Bronchial epithelial cell (primary cell): ENCODE data around the gene AGPAT3. TPM values are rescaled to one million over a fixed set of nuclear protein-coding genes. Genes with fewer than 3 reads are reported as not detected.

Experiments
- DNase-seq: peaks from one replicate; pipeline ENCODE4 v3.0.0-alpha.2; 2010; ENCODE audit warnings: low read depth
- FAIRE-seq: peaks from 2 replicates; lab custom pipeline; 2011; peaks lifted over from hg19 to GRCh38; lab: Jason Lieb, UNC
- H3K27me3 ChIP-seq: 2 replicates; pipeline ENCODE4 v1.5.1; 2011; ENCODE audit warnings: low read length; ENCODE audit not compliant: control insufficient read depth, insufficient read depth
- H3K36me3 ChIP-seq: 2 replicates; pipeline ENCODE4 v1.5.1; 2011; ENCODE audit warnings: low read length; ENCODE audit not compliant: control insufficient read depth, insufficient read depth
- H3K4me3 ChIP-seq: 2 replicates; pipeline ENCODE4 v1.5.1; 2011; ENCODE audit warnings: mild to moderate bottlenecking, low read depth, low read length, control low read depth
- CTCF ChIP-seq: IDR thresholded peaks from 2 replicates; pipeline ENCODE4 v1.5.1; 2011; ENCODE audit warnings: mild to moderate bottlenecking, moderate library complexity, low read length, control low read depth, inconsistent platforms; ENCODE audit not compliant: insufficient read depth, severe bottlenecking
- total RNA-seq: library from RNA; depleted of rRNA; stranded (reverse); fragments of >200 nt; gene quantifications from 2 replicates; pipeline ENCODE4 v1.2.1, GENCODE V29; 2014

Gene AGPAT3
- total RNA-seq, 1 donor from 2014 or later = 40.5 TPM

GRCh38 chr21:43882952-43883545 lies 18.0 kb downstream of the AGPAT3 start:
- FAIRE-seq = no peak
- Histone ChIP-seq H3K4me3 (no peak overlapping the region), H3K36me3 (no peaks in the 10 kb centered on the region), H3K27me3 (no peaks in the 10 kb centered on the region)
- no peak for DNase-seq
- TF ChIP-seq CTCF = no peak

- Histone ChIP-seq H3K4me3 (no peak overlapping the region), H3K27me3 (no peaks in the 10 kb centered on the region), H3K36me3 (no peaks in the 10 kb centered on the region)
- no peak for FAIRE-seq
- DNase-seq = peak; percentile 46
- TF ChIP-seq CTCF = no peak
Observed at GRCh38 chr21:43884012-43884860, 19.2 kb downstream of the AGPAT3 start.

- no peaks in the 10 kb centered on the region for H3K27me3 ChIP-seq
- H3K36me3 ChIP-seq = no peaks in the 10 kb centered on the region
- no peak overlapping the region for H3K4me3 ChIP-seq
- DNase-seq (no peak), FAIRE-seq (no peak)
- no peak for TF ChIP-seq CTCF
Observed at GRCh38 chr21:43884861-43885417, 19.9 kb downstream of the AGPAT3 start.

GRCh38 chr21:43885721-43886120 lies 20.7 kb downstream of the AGPAT3 start:
- Histone ChIP-seq H3K27me3 (no peaks in the 10 kb centered on the region), H3K36me3 (no peaks in the 10 kb centered on the region), H3K4me3 (no peak overlapping the region)
- DNase-seq (no peak), FAIRE-seq (no peak)
- TF ChIP-seq CTCF = no peak

- Histone ChIP-seq H3K36me3 (no peaks in the 10 kb centered on the region), H3K27me3 (no peaks in the 10 kb centered on the region), H3K4me3 (no peak overlapping the region)
- DNase-seq (no peak), FAIRE-seq (no peak)
- TF ChIP-seq CTCF = no peak
Observed at GRCh38 chr21:43886565-43886964, 21.5 kb downstream of the AGPAT3 start.
